H9 (cell line): ENCODE measurements around the gene PDIA4. TPM values are rescaled to one million over a fixed set of nuclear protein-coding genes. Genes with fewer than 3 reads are reported as not detected.

Source experiments
- DNase-seq: peaks from one replicate; pipeline ENCODE4 v3.0.0-alpha.2; 2017
- H2AFZ ChIP-seq: one replicate; pipeline ENCODE4 v1.6.1; 2013; ENCODE audit warnings: mild to moderate bottlenecking, low read length, control low read depth, moderate library complexity
- H2AK5ac ChIP-seq: 2 replicates; pipeline ENCODE4 v1.6.1; 2013; ENCODE audit warnings: low read length, control low read depth, mixed read lengths; ENCODE audit not compliant: insufficient read length
- H2BK120ac ChIP-seq: one replicate; pipeline ENCODE4 v1.6.1; 2013; ENCODE audit warnings: low read depth, mild to moderate bottlenecking, low read length, control low read depth, inconsistent platforms; ENCODE audit not compliant: poor library complexity, severe bottlenecking
- H2BK12ac ChIP-seq: 2 replicates; pipeline ENCODE4 v1.6.1; 2013; ENCODE audit warnings: low read length, control low read depth, mixed read lengths, low read depth; ENCODE audit not compliant: insufficient read length
- H2BK15ac ChIP-seq: 2 replicates; pipeline ENCODE4 v1.6.1; 2013; ENCODE audit warnings: low read depth, low read length, control low read depth
- H2BK20ac ChIP-seq: one replicate; pipeline ENCODE4 v1.6.1; 2013; ENCODE audit warnings: low read depth, mild to moderate bottlenecking, low read length, control low read depth, inconsistent platforms; ENCODE audit not compliant: poor library complexity, severe bottlenecking
- H2BK5ac ChIP-seq: 2 replicates; pipeline ENCODE4 v1.6.1; 2013; ENCODE audit warnings: low read length, control low read depth, mixed read lengths; ENCODE audit not compliant: insufficient read length
- H3K14ac ChIP-seq: 2 replicates; pipeline ENCODE4 v1.6.1; 2013; ENCODE audit warnings: low read length, control low read depth; ENCODE audit not compliant: insufficient read depth
- H3K18ac ChIP-seq: 2 replicates; pipeline ENCODE4 v1.6.1; 2013; ENCODE audit warnings: low read depth, mild to moderate bottlenecking, mixed read lengths, low read length, control low read depth; ENCODE audit not compliant: insufficient read length
- H3K23ac ChIP-seq: 2 replicates; pipeline ENCODE4 v1.6.1; 2013; ENCODE audit warnings: low read length, control low read depth, mixed read lengths, low read depth; ENCODE audit not compliant: insufficient read length
- H3K23me2 ChIP-seq: 2 replicates; pipeline ENCODE4 v1.6.1; 2013; ENCODE audit warnings: low read depth, mild to moderate bottlenecking, mixed read lengths, low read length, control low read depth; ENCODE audit not compliant: insufficient read length, poor library complexity, severe bottlenecking
- H3K27ac ChIP-seq: 2 replicates; pipeline ENCODE4 v1.5.1; 2013; ENCODE audit warnings: low read length, control low read depth, mixed read lengths, low read depth; ENCODE audit not compliant: insufficient read length
- H3K27me3 ChIP-seq: 2 replicates; pipeline ENCODE4 v1.6.1; 2013; ENCODE audit warnings: low read length, control low read depth, inconsistent platforms; ENCODE audit not compliant: insufficient read depth
- H3K4ac ChIP-seq: 2 replicates; pipeline ENCODE4 v1.6.1; 2013; ENCODE audit warnings: low read depth, mild to moderate bottlenecking, control low read depth, inconsistent platforms, low read length, moderate library complexity
- H3K4me1 ChIP-seq: 2 replicates; pipeline ENCODE4 v1.6.1; 2013; ENCODE audit warnings: low read length, control low read depth, inconsistent platforms; ENCODE audit not compliant: insufficient read depth
- H3K4me2 ChIP-seq: 2 replicates; pipeline ENCODE4 v1.6.1; 2013; ENCODE audit warnings: low read length, control low read depth, mixed read lengths; ENCODE audit not compliant: insufficient read length, insufficient read depth
- H3K56ac ChIP-seq: 2 replicates; pipeline ENCODE4 v1.6.1; 2013; ENCODE audit warnings: low read depth, mild to moderate bottlenecking, mixed read lengths, low read length, control low read depth; ENCODE audit not compliant: insufficient read length
- H3K79me1 ChIP-seq: 2 replicates; pipeline ENCODE4 v1.6.1; 2013; ENCODE audit warnings: low read depth, mild to moderate bottlenecking, moderate library complexity, low read length, control low read depth, inconsistent platforms; ENCODE audit not compliant: insufficient read depth, poor library complexity, severe bottlenecking
- H3K79me2 ChIP-seq: 2 replicates; pipeline ENCODE4 v1.6.1; 2013; ENCODE audit warnings: low read length, control low read depth, inconsistent platforms; ENCODE audit not compliant: insufficient read depth
- H3K9ac ChIP-seq: 2 replicates; pipeline ENCODE4 v1.6.1; 2013; ENCODE audit warnings: low read length, control low read depth, mixed read lengths; ENCODE audit not compliant: insufficient read length; ENCODE audit errors: extremely low read depth
- H3K9me3 ChIP-seq: one replicate; pipeline ENCODE4 v1.6.1; 2013; ENCODE audit warnings: low read depth, low read length, inconsistent platforms; ENCODE audit not compliant: control insufficient read depth
- H3T11ph ChIP-seq: one replicate; pipeline ENCODE4 v1.6.1; 2013; ENCODE audit warnings: mild to moderate bottlenecking, low read length, control low read depth, inconsistent platforms
- H4K20me1 ChIP-seq: one replicate; pipeline ENCODE4 v1.6.1; 2013; ENCODE audit not compliant: control insufficient read depth, insufficient read length, insufficient read depth
- H4K5ac ChIP-seq: 2 replicates; pipeline ENCODE4 v1.6.1; 2013; ENCODE audit warnings: low read depth, mild to moderate bottlenecking, mixed read lengths, low read length, control low read depth; ENCODE audit not compliant: insufficient read length
- H4K8ac ChIP-seq: replicated peaks from 2 replicates; pipeline ENCODE4 v1.6.1; 2013; ENCODE audit warnings: low read length, control low read depth, mixed read lengths, low read depth; ENCODE audit not compliant: insufficient read length
- H4K91ac ChIP-seq: 2 replicates; pipeline ENCODE4 v1.6.1; 2013; ENCODE audit warnings: low read depth, mild to moderate bottlenecking, moderate library complexity, mixed read lengths, low read length, control low read depth; ENCODE audit not compliant: insufficient read length
- H3K27ac Mint-ChIP-seq, 3 experiments: 2 replicates in 2 of 3; 3 replicates in 1 of 3; pipeline ENCODE4 v1.8.0; 2020 to 2021; ENCODE audit warnings: mixed read lengths in 3 of 3, mild to moderate bottlenecking in 1 of 3, moderate library complexity in 1 of 3
- H3K27me3 Mint-ChIP-seq: 2 replicates; pipeline ENCODE4 v1.8.0; 2021; ENCODE audit warnings: low read depth, mild to moderate bottlenecking, moderate library complexity, mixed read lengths
- H3K36me3 Mint-ChIP-seq, 3 experiments: 2 replicates in 2 of 3; 3 replicates in 1 of 3; pipeline ENCODE4 v1.8.0; 2020 to 2021; ENCODE audit warnings: low read depth in 3 of 3, mixed read lengths in 3 of 3; ENCODE audit not compliant: insufficient read depth in 1 of 3
- H3K4me1 Mint-ChIP-seq, 2 experiments: 2 replicates each; pipeline ENCODE4 v1.8.0; 2020; ENCODE audit warnings: mixed read lengths in 2 of 2
- H3K4me3 Mint-ChIP-seq, 2 experiments: 2 replicates in 1 of 2; 3 replicates in 1 of 2; pipeline ENCODE4 v1.8.0; 2020 to 2021; ENCODE audit warnings: mild to moderate bottlenecking in 2 of 2, mixed read lengths in 2 of 2, moderate library complexity in 1 of 2
- H3K9me3 Mint-ChIP-seq, 2 experiments: 2 replicates in 1 of 2; 3 replicates in 1 of 2; pipeline ENCODE4 v1.8.0; 2020; ENCODE audit warnings: mild to moderate bottlenecking in 2 of 2, mixed read lengths in 2 of 2, moderate library complexity in 1 of 2
- CTCF ChIP-seq: fragments of 200-600 bp; sonication (generic); conservative IDR thresholded peaks from 3 replicates; pipeline ENCODE4 v1.8.0; 2021; ENCODE audit warnings: antibody characterized with exemption, mild to moderate bottlenecking
- WGBS: extraction: QIAGEN DNeasy Blood & Tissue Kit; methylation state at CpG from one replicate; pipeline ENCODE4 v1.1.7; 2013; ENCODE audit warnings: missing lambda C conversion rate, low lambda C conversion rate, mixed read lengths; ENCODE audit not compliant: insufficient read length; ENCODE audit errors: extremely low coverage; 5-methylcytosine and 5-hydroxymethylcytosine counted together
- total RNA-seq: library from RNA; stranded (reverse); gene quantifications from 2 replicates; pipeline ENCODE4 v1.2.1, GENCODE V29; 2021

Gene PDIA4
- total RNA-seq, 1 experiment from 2014 or later, result 217 TPM

GRCh38 chr7:149016876-149017275, 11.4 kb downstream of the PDIA4 start:
- no peaks in the 10 kb centered on the region for H3K4me1 ChIP-seq
- no peak overlapping the region for H2BK120ac ChIP-seq
- H2BK20ac ChIP-seq, result no peak overlapping the region
- no peaks in the 10 kb centered on the region for H3K79me2 ChIP-seq
- H2AK5ac ChIP-seq, result no peak overlapping the region
- Mint-ChIP-seq H3K4me1 (peaks cover 2 to 5% of the 10 kb centered on the region in 2 experiments; a peak in 2 of 4 replicates), H3K27me3 (no peaks in the 10 kb centered on the region), H3K9me3 (no peaks in the 10 kb centered on the region), H3K27ac (no peak overlapping the region), H3K36me3 (peaks cover 62 to 83% (median 71%) of the 10 kb centered on the region in 3 experiments), H3K4me3 (no peak overlapping the region)
- H3K4ac ChIP-seq, result no peak overlapping the region
- no peak overlapping the region for H3K9ac ChIP-seq
- no peak overlapping the region for H3K56ac ChIP-seq
- DNase-seq, result no peak
- H3K23ac ChIP-seq, result no peak overlapping the region
- no peak overlapping the region for H3K14ac ChIP-seq
- no peaks in the 10 kb centered on the region for H4K20me1 ChIP-seq
- no peak overlapping the region for H3K4me2 ChIP-seq
- H3K27ac ChIP-seq, result no peak overlapping the region
- H4K8ac ChIP-seq, result no peak overlapping the region
- no peak overlapping the region for H2AFZ ChIP-seq
- no peak overlapping the region for H3K18ac ChIP-seq
- no peak overlapping the region for H2BK15ac ChIP-seq
- H3K27me3 ChIP-seq, result no peaks in the 10 kb centered on the region
- H2BK12ac ChIP-seq, result no peak overlapping the region
- no peak overlapping the region for H3T11ph ChIP-seq
- peaks cover 2% of the 10 kb centered on the region for H3K79me1 ChIP-seq
- WGBS, result no CpG with 5 or more reads among the region's 7 CpGs
- no peak overlapping the region for H4K91ac ChIP-seq
- no peaks in the 10 kb centered on the region for H3K9me3 ChIP-seq
- no peak overlapping the region for H4K5ac ChIP-seq
- no peak for TF ChIP-seq CTCF
- no peak overlapping the region for H2BK5ac ChIP-seq
- H3K23me2 ChIP-seq, result no peaks in the 10 kb centered on the region
